Stimulated activated CD4-positive, alpha-beta T cell treated with anti-CD3 and anti-CD28 coated beads, Interleukin-2, amount 100 ng/mL, for 24 hours (primary cell): ENCODE results near the gene PROSER1.
"Not testable (repeated sequence)": the region's sequence is repeated elsewhere in the genome, so short reads cannot be mapped to it uniquely, and the experiment has no call there.

Experiments used
- DNase-seq, 2 donors: peaks; one replicate each; pipeline ENCODE4 v3.0.0-alpha.2; 2020

PROSER1 gene

DNA sequence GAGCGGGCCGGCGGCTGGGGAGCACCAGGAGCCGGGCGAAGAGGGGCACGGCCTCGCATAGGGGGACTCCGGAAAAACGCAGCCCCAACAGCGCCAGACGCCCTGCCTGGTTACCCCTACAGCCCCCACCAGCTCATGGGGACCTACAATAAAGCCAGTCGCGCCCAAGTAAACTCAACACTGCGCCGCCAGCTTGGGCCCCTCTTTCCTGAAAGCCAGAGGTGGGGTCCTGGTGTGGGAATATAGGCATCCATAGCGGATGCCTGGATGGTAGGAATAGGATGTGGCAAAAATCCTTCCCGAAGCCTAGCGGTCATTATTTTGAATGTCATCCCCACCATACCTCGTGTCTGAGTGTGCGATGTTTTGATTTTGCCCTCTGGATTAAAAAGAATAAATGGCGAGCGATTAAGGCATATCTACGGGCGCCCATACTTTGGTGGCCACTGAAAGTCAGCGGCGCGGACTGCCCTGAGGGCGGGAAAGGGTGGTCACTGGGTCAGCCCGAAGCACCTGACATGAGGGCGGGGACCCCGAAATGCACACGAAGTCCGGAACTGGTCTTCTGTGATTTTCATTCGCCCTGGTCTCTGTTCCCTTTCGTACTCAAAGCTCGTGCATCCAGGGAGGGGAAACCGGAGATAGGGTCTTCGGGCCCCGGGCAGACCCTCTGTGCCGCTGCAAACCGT is at the start of gene PROSER1, which contains the start of gene NHLRC3:
Gene PROSER1 (minus strand): TSS at position 210 of the 689 bp plus-strand sequence. CDS start 847 bp downstream, outside the sequence.
Gene NHLRC3 (plus strand): TSS at position 577 of the 689 bp plus-strand sequence. CDS start 184 bp downstream, outside the sequence.
- peak; percentile 82 to 83 for DNase-seq

DNA sequence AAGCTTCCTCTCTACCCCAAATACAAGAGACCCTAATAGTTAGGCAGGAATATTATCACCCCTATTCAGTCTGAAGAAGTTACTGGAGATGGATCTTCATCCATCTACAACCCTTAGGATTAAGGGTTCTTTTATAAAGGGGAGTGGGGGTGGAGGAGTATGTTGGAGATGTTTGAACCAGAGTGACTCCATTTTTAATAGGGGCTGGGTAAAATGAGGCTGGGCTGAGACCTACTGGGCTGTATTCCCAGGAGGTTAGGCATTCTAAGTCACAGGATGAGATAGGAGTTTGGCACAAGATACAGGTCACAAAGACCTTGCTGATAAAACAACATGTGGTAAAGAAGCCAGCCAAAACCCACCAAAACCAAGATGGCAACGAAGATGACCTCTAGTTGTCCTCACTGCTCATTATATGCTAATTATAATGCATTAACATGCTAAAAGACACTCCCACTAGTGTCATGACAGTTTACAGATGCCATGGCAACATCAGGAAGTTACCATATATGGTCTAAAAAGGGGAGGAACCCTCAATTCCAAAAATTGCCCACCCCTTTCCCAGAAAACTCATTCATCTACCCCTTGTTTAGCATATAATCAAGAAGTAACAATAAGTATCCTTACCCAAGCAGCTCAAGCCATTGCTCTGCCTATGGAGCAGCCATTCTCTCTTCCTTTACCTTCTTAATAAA is 48.5 kb upstream of the PROSER1 start:
- DNase-seq, result not testable (repeated sequence)

DNA sequence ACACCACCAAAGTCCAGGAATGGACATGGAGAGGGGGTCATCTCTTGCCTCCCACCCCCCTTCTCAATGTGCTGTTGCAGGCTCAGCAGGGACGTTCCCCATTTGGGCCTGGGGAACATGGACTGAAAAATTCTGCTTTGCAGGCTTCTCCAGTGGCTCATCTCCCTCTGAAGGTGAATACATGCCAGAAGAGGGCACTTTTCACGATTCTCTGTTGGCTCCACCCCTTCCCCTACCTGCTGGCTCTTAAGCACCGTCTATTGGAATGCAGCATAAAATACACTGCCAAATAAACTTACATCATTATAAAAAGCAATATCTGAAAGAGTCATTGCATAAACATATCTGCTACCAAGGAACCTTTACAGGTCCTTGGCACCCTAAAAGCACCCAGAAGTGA is 36.1 kb upstream of the PROSER1 start:
- no peak for DNase-seq

DNA sequence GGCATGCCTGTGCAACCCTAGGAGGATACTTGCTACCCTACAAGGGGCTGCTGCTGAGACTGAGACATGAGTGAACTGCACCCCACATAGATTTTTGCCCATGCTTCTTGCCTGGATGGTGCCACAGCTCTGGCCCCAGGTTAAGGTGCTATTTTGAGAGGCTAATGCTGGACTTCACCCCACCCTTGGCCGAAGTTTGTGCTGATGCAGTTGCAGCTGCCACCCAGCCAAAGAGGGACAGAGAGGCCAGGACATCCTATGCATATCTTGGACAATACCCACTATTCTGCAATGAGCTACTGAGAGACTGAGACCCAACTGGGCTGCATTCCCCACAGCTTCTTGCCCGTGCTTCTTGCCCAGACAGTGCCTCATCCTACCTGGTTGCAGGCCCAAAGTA is 35.0 kb upstream of the PROSER1 start:
- DNase-seq, result no peak

DNA sequence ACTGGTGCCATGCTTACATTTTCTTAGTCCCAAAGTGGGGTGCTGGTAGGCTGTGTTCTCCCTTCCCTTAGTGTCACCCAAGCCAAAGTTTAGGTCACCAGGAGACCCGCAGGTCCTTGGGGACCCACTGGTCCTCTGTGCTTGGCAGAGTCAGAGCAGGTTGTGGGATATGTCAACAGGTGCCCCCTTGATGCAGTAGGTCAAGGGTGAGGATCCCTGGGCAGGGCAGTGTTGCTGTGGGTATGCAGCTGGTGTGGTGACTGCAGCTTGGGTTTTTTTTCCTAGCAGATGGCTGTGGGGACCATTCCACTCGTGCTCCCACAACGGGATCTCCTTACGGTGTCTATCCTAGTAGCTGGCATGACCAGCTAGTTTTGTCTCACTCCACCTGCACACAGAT is 24.1 kb upstream of the PROSER1 start:
- DNase-seq, result no peak

DNA sequence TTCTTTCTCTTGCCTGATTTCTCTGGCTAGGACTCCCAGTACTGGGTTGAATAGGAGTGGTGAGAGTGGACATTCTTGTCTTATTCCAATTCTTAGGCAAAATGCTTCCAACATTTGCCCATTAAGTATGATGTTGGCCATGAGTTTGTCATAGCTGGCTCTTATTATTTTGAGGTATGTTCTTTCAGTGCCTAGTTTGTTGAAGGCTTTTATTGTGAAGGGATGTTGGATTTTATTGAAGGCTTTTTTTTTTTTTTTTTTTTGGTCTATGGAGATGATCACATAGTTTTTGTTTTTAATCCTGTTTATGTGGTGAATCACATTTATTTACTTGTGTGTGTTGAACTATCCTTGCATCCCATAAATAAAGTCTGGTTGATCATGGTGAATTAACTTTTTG is 20.2 kb upstream of the PROSER1 start:
- no peak for DNase-seq

DNA sequence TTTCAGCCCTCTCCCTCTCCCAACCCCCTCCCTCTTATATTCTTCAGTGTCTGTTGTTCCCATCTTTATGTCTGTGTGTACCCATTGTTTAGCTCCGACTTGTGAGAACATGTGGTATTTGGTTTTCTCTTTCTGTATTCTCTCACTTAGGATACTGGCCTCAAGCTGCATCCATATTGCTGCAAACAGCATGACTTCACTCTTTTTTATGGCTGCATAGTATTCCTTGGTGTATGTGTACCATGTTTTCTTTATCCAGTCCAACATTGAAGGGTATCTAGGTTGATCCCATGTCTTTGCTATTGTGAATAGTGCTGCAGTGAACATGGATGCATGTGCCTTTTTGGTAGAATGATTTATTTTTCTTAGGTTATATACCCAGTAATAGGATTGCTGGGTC is 18.1 kb upstream of the PROSER1 start:
- DNase-seq, result no peak

DNA sequence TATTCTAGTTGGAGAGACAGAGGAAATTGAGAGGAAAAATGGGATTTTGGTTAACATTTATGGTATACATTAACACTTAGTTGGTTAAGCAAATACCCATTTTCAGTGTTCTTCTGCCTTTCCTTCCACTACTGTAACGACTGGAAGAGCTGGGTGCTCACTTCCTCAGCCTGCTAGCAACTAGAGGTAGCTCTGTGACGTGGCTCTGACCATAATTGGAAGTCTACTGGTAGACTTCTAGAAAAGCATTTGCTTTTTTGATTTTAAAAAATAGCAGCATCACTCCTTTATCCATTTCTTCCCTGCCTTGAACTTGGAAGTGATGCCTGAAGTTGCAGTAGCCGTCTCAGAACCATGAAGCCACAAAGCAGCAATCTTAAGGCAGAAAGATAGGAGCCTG is 16.2 kb upstream of the PROSER1 start:
- no peak for DNase-seq

DNA sequence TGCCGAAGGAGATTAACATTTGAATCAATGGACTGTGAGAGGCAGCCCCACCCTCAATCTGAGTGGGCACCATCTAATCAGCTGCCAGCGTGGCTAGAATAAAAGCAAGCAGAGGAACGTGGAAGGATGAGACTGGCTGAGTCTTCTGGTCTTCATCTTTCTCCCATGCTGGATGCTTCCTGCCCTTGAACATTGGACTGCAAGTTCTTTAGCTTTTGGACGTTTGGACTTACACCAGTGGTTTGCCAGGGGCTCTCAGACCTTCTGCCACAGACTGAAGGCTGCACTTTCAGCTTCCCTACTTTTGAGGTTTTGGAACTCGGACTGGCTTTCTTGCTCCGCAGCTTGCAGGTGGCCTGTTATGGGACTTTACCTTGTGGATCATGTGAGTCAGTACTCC is 15.1 kb upstream of the PROSER1 start:
- DNase-seq, result no peak

DNA sequence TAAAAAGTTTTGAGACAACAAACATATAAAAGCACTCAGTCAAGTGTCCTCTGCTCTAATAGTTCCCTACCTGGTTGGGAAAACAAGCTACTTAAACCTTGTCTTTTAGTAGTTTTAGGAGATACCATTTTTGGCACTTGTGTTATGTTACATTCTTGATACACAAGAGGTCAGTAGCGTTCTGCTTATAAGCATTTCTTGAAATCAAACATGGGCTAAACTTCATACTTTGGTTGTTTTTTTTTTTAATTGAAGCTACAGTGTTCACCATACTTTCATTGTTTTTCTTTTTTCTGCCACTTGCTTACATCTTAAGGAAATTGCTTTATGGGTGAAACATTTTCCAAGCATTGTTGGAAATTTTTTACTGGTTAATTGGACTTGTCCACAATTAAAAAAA is 13.3 kb upstream of the PROSER1 start:
- no peak for DNase-seq

DNA sequence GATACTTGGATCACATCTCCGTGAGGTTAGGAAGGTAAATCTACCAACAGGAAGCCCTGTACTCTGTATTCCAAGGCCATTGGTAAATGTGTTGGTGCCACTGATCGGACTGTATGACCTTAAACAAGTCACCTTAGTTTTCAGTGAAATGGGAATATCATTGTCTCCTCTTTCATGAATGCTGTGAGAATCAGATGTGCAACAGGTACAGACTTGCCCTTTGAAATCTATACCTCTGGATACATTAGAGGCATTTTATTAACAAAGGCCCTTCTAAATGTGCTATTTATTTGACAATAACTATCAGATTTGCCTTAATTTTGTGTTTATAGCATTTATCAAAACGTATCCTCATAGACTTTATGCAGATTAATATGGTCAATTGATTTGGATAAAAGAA is 11.4 kb upstream of the PROSER1 start:
- DNase-seq, result no peak

DNA sequence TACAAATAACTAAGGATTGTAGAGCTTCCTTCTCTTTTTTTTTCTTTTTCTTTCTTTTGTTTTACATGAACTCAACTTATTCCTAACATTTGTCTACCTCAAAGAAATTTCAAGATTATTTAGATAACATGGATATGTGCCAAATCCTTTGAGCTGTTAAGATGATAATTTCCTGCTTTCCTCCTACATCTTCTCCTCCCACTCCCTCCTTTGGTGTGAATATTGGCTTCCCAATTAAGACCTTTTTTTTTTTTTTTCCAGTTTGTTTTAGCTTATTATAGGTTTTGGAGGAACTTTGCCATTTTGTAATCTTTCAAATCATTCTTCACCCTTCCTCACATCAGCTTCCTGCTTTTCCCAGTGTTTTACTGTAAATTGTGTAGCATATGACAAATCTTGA is 10.9 kb upstream of the PROSER1 start:
- DNase-seq, result no peak

DNA sequence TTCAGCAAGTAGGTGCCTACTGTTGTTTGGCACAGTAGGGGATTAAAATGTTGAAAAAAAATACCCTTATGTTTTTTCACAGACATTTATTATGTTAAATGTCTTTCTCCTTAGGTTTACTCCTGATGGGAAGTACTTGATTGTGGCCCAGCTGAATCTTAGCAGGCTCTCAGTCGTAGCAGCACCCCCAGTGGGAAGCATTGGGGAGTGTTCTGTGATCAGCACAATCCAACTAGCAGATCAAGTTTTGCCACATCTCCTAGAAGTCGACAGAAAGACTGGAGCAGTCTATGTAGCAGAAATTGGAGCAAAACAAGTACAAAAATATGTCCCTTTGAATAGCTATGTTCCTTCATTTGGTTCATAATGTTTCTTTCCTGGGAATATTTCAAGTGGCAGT is 9.7 kb upstream of the PROSER1 start:
- DNase-seq, result no peak

DNA sequence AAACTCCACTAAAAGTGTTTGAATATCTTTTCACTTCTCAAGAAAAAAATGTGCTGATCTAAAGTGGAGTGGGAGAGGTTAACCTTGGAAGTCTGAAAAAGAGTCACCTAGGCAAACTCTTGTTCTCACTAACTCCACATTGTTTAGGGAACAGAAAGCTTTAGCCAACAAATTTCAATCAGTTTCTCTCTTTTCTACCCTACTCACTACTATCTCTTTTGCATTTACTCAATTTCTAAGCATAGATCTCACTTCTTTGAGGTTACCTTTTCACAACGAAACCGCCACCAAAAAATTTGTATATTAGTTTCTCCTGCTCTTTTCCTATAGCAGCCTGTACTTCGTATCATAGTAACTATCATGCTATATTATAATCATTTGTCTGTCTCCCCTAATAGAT is 6.6 kb upstream of the PROSER1 start:
- no peak for DNase-seq

DNA sequence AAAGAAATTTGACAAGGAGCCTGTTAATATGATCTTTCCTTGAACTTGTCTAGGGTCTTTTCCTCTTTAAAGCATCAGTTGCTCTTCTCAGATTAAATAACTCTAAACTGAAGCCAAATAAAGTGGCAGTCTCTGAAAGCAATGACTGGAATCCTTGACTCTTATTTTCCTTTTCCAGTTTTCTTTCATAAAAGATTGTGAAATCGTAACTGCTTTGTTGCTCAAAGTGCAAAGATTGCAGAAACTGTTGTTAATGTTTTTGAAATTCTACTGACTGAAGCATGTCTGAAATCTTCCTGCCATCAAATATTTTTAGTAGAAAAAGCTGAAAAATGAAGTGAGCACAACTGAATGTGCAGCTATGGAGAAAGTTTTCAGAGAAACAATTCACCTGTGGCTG is 2.3 kb upstream of the PROSER1 start:
- no peak for DNase-seq

DNA sequence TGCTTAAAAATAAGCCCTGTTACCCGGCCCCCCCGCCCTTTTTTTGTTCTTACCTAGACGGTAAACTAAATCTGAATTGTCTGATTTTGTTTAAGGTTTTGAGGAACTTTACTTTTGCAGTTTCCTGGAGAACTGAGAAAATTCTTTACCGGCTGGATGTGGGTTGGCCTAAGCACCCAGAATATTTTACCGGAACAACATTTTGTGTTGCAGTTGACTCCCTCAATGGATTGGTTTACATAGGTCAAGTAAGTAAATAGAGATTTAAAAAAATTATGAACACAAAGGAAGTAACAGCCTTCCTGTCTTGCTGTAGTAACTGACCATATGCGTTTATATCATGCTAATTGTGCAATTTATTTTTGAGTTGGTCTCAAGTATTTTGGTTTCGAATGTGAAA is 1.2 kb upstream of the PROSER1 start:
- no peak for DNase-seq

DNA sequence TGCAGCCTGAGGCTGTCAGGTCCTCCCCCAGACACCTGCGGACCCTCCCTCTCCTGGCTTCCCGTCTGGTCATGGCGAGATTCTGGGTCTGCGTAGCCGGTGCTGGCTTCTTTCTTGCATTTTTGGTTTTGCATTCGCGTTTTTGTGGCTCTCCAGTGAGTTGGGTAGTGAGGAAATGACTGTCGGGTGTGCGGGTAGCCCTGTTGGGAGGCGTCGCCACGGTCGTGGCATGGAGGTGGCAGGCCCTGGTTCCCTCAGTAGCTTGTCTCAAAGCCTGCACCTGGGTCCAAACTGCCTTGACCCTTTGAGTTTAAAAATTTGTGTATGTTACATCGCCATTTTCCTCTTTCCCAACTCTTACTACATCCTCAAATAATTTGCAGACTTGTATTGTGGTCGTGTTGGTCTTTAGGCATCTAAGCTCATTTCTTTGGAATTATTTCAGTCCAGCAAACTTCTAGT is 711 bp upstream of the PROSER1 start:
- peak; percentile 58 to 64 for DNase-seq

DNA sequence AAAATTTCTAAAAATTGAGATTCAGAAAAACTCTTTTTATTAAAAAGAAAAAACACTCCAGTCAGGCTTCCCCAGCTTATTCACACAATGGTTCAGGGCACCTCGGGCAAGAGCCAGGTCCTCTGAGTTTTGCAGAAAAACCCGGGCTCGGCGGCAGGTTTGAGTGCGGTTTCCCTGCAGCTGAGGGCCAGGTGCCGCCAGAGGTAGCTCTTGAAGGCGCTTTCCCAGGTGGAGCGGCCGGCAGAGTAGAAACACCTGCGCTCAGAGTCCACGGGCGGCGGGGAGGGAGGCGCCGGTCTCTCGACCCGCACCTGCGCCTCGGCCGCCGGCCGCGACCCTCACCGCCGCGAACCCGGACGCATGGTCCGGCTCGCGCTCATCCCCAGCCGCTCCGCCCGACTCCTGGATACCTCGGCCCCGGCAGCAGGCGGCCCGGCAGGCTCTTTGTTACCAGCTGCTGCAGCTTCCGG is 444 bp downstream of the PROSER1 start:
- DNase-seq, result no peak

DNA sequence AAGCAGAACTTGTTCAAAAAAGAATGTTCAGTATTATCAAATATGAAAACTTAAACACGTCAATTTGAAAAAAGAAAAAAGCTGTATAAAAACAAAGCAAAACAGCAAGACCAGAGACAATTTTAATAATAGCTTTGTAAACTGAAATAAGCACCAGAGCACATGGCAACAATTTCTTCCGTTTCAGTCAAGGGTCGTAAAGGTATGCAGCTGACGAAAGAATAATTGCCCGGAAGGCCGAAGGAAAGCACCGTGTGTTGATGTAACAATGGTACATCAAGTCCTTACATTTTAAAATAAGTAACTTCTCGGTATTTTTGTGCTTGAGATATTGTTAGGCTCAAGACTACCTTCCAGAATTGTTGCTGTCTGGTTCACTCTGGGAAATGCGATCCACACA is 1.7 kb downstream of the PROSER1 start:
- DNase-seq, result peak in 1 of 2 donors; percentile 13

DNA sequence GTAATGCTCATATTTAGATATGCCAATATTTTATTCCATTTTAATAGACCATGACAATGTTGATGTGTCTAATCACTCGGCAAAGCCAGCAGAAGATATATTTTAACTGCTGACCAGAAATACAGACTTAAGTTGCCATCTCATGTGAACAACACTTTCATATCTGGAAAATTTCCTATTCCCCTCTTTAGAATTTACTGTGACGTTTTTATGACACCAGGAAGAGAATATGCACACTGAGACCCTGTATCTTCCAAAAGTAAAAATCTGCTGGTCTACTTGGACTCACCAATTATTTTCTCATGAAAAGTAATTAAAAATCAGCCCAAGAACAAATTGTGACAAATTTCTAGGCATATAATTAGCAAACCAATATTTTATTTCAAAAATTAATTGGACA is 2.1 kb downstream of the PROSER1 start:
- DNase-seq, result no peak

DNA sequence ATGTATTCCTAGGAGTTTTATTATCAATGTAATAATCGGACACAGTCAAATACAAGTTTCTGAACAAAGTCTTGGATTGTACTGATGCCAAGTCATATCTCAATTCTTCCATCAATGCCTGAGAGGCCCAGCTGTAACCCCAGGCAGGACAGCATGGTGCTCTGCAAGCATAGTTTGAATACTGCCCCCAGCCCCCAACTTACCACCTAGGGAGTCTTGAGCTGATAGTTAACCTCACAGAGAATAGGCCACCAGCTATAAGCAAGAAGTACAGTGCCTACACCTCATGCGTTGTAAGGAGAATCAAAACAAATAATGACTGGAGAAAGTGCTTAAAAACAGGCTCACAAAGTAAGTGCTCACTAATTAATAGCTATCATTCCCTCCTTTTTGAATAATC is 2.7 kb downstream of the PROSER1 start:
- no peak for DNase-seq

DNA sequence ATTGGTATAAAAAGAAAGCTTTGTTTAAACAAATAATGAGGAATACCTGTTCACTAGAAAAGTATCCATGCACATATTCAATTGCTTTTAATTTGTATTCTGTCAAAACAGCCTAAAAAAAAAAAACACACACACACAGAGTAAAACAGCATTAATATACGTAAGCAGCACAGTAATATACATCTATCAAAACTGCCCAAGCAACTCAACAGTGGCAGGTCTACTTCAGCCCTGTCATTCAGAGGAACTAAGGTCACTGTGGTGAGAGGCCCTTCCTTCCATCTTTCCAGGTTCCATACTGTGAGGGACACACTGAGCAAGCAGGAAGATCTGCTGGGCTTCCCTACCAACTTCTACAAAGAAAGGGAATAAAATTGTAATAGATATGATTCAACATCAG is 3.8 kb downstream of the PROSER1 start:
- DNase-seq, result no peak

DNA sequence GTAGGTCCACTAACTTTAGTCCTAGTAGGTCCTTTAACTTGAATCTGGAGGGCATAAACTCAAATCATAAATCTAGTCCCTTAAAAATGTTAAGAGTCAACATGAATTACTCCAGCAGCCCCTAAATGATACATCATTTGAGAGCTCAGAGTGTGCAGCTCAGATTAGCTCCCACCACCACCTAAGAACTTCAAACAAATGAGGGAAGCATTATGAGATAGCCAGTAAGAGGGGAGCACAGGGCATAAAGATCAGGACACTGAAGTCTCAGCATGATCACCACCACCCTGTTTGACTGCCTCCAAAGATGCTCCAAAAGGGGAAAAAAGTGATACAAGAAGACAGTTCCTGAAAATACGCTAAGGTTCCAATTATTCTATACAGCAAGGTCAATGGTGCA is 5.7 kb downstream of the PROSER1 start:
- DNase-seq, result no peak

DNA sequence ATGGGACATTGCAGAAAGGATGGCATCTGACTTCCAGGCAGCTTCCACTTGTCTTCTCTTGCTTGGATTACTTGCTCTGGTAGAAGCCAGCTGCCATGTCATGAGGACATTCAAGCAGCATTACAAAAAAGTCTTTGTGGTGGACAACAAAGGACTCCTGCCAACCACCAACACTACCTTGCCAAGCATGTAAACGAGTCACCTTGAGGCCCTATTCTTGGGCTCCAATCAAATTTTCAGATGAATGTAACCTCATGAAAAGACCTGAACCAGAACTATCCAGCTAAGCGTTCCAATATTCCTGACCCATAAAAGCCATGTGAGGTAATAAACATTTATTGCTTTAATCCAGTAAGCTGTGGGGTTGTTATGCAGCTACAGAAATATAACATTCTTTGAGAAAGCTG is 12.5 kb downstream of the PROSER1 start:
- no peak for DNase-seq
